WTC11 (cell line): ENCODE measurements around the gene MOCS1.

ENCODE experiments used
- CBFB ChIP-seq: sonication (generic); formaldehyde crosslinking; IDR thresholded peaks from 2 replicates; pipeline ENCODE4 v1.8.1; 2022; ENCODE audit warnings: mild to moderate bottlenecking, low read depth, missing genetic modification reagents
- ESRRA ChIP-seq: sonication (generic); formaldehyde crosslinking; IDR thresholded peaks from 2 replicates; pipeline ENCODE4 v1.8.1; 2022; ENCODE audit warnings: mild to moderate bottlenecking, missing genetic modification reagents, borderline replicate concordance
- GABPB1 ChIP-seq: sonication (generic); formaldehyde crosslinking; IDR thresholded peaks from 2 replicates; pipeline ENCODE4 v1.8.1; 2023; ENCODE audit warnings: mild to moderate bottlenecking, missing genetic modification reagents
- TF ChIP-seq, protein P1 (sequence below): sonication (generic); formaldehyde crosslinking; IDR thresholded peaks from 2 replicates; pipeline ENCODE4 v1.8.1; 2023; ENCODE audit warnings: mild to moderate bottlenecking, missing genetic modification reagents, moderate library complexity

DNA sequence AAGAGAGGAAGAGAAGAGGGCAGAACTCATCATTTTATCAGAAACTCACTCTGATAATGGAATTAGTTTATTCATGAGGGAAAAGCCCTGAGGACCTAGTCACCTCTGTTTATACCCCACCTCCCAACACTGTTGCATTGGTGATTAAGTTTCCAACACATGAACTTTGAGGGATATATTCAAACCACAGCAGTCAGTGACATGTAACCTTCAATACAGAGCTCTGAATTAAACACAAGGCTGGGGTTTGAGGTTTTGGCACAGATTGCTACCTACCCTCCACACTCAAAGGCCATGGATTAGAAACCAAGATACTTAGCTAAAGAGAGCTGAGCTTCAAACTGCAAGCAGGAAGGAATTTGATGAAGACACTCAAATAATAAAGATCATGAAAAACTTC is 48.5 kb upstream of the MOCS1 start:
- TF ChIP-seq ESRRA (CRISPR knock-in tag): no peak
- TF ChIP-seq CBFB: no peak
- no peak for TF ChIP-seq GABPB1 (CRISPR knock-in tag)
- TF ChIP-seq, protein P1, sequence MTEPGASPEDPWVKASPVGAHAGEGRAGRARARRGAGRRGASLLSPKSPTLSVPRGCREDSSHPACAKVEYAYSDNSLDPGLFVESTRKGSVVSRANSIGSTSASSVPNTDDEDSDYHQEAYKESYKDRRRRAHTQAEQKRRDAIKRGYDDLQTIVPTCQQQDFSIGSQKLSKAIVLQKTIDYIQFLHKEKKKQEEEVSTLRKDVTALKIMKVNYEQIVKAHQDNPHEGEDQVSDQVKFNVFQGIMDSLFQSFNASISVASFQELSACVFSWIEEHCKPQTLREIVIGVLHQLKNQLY: no peak
